Mesothelial cell of epicardium (in vitro differentiated cells): ENCODE measurements around the gene C10orf143. TPM values are rescaled to one million over a fixed set of nuclear protein-coding genes. Genes with fewer than 3 reads are reported as not detected.

ENCODE experiments used
- DNase-seq, 2 experiments: peaks; one replicate each; pipeline ENCODE4 v3.0.0; 2021; ENCODE audit warnings: low spot score in 2 of 2; ENCODE audit not compliant: unreplicated experiment in 2 of 2
- H3K27ac Mint-ChIP-seq: 2 replicates; pipeline ENCODE4 v1.8.0; 2021; ENCODE audit warnings: mixed read lengths
- H3K27me3 Mint-ChIP-seq: 2 replicates; pipeline ENCODE4 v1.8.0; 2021; ENCODE audit warnings: low read depth, mixed read lengths
- H3K36me3 Mint-ChIP-seq: 2 replicates; pipeline ENCODE4 v1.8.0; 2021; ENCODE audit warnings: mixed read lengths
- H3K4me1 Mint-ChIP-seq: 2 replicates; pipeline ENCODE4 v1.8.0; 2021; ENCODE audit warnings: mixed read lengths
- H3K4me3 Mint-ChIP-seq: 2 replicates; pipeline ENCODE4 v1.8.0; 2021; ENCODE audit warnings: mild to moderate bottlenecking, moderate library complexity, mixed read lengths
- H3K9me3 Mint-ChIP-seq: 2 replicates; pipeline ENCODE4 v1.8.0; 2021; ENCODE audit warnings: mixed read lengths
- total RNA-seq: library from RNA; stranded (reverse); gene quantifications from 3 replicates; pipeline ENCODE4 v1.2.1, GENCODE V29; 2021
- TF ChIP-seq, protein P1 (sequence below): fragments of 200-600 bp; sonication (generic); IDR thresholded peaks from one replicate; pipeline ENCODE4 v1.5.0; 2021; ENCODE audit warnings: antibody characterized with exemption; ENCODE audit not compliant: unreplicated experiment

Gene C10orf143
- total RNA-seq, 1 donor from 2014 or later = 2.2 TPM

GRCh38 chr10:130062201-130062600 lies 48.4 kb downstream of the C10orf143 start:
- no peak overlapping the region for H3K27ac Mint-ChIP-seq
- no peak overlapping the region for H3K4me3 Mint-ChIP-seq
- H3K4me1 Mint-ChIP-seq = no peaks in the 10 kb centered on the region
- H3K27me3 Mint-ChIP-seq = no peaks in the 10 kb centered on the region
- no peaks in the 10 kb centered on the region for H3K9me3 Mint-ChIP-seq
- no peaks in the 10 kb centered on the region for H3K36me3 Mint-ChIP-seq
- TF ChIP-seq, protein P1, sequence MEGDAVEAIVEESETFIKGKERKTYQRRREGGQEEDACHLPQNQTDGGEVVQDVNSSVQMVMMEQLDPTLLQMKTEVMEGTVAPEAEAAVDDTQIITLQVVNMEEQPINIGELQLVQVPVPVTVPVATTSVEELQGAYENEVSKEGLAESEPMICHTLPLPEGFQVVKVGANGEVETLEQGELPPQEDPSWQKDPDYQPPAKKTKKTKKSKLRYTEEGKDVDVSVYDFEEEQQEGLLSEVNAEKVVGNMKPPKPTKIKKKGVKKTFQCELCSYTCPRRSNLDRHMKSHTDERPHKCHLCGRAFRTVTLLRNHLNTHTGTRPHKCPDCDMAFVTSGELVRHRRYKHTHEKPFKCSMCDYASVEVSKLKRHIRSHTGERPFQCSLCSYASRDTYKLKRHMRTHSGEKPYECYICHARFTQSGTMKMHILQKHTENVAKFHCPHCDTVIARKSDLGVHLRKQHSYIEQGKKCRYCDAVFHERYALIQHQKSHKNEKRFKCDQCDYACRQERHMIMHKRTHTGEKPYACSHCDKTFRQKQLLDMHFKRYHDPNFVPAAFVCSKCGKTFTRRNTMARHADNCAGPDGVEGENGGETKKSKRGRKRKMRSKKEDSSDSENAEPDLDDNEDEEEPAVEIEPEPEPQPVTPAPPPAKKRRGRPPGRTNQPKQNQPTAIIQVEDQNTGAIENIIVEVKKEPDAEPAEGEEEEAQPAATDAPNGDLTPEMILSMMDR = no peak
- no peak for DNase-seq

- Mint-ChIP-seq H3K27ac (no peak overlapping the region), H3K4me3 (no peak overlapping the region), H3K9me3 (no peaks in the 10 kb centered on the region), H3K36me3 (no peaks in the 10 kb centered on the region), H3K27me3 (no peaks in the 10 kb centered on the region), H3K4me1 (no peaks in the 10 kb centered on the region)
- TF ChIP-seq, protein P1 = no peak
- DNase-seq = no peak
Measured at GRCh38 chr10:130061760-130062159, 48.9 kb downstream of the C10orf143 start.

- TF ChIP-seq, protein P1 = no peak
- Mint-ChIP-seq H3K4me1 (no peaks in the 10 kb centered on the region), H3K36me3 (no peaks in the 10 kb centered on the region), H3K4me3 (no peak overlapping the region), H3K27me3 (peaks cover 7% of the 10 kb centered on the region), H3K9me3 (peaks cover 6% of the 10 kb centered on the region), H3K27ac (no peak overlapping the region)
- no peak for DNase-seq
Measured at GRCh38 chr10:130054021-130054420, 56.6 kb downstream of the C10orf143 start.

GRCh38 chr10:130053561-130053960 lies 57.1 kb downstream of the C10orf143 start:
- TF ChIP-seq, protein P1 = no peak
- Mint-ChIP-seq H3K9me3 (peaks cover 6% of the 10 kb centered on the region), H3K4me1 (no peaks in the 10 kb centered on the region), H3K27me3 (peaks cover 12% of the 10 kb centered on the region), H3K27ac (no peak overlapping the region), H3K36me3 (no peaks in the 10 kb centered on the region), H3K4me3 (no peak overlapping the region)
- no peak for DNase-seq

GRCh38 chr10:130052193-130052592 lies 58.4 kb downstream of the C10orf143 start:
- H3K27ac Mint-ChIP-seq = no peak overlapping the region
- DNase-seq = no peak
- no peaks in the 10 kb centered on the region for H3K36me3 Mint-ChIP-seq
- H3K4me3 Mint-ChIP-seq = no peak overlapping the region
- H3K4me1 Mint-ChIP-seq = no peaks in the 10 kb centered on the region
- TF ChIP-seq, protein P1 = no peak
- H3K9me3 Mint-ChIP-seq = peaks cover 6% of the 10 kb centered on the region
- H3K27me3 Mint-ChIP-seq = peaks cover 21% of the 10 kb centered on the region

- peaks cover 24% of the 10 kb centered on the region for H3K27me3 Mint-ChIP-seq
- H3K4me1 Mint-ChIP-seq = no peaks in the 10 kb centered on the region
- no peak for DNase-seq
- TF ChIP-seq, protein P1 = no peak
- H3K9me3 Mint-ChIP-seq = peaks cover 6% of the 10 kb centered on the region
- H3K27ac Mint-ChIP-seq = no peak overlapping the region
- H3K36me3 Mint-ChIP-seq = no peaks in the 10 kb centered on the region
- no peak overlapping the region for H3K4me3 Mint-ChIP-seq
Measured at GRCh38 chr10:130050721-130051120, 59.9 kb downstream of the C10orf143 start.
